Measurements from ENCODE around the gene NHLRC2. TPM values are rescaled to one million over a fixed set of nuclear protein-coding genes. Genes with fewer than 3 reads are reported as not detected.

Gene NHLRC2
- total RNA-seq, 1 donor, result 18.6 TPM

GRCh38 chr10:113875212-113875611 is 20.8 kb downstream of the NHLRC2 start:
- no peak overlapping the region for H3K4me3 ChIP-seq (ENCODE audit: low read depth, low read length)
- no peak for DNase-seq (ENCODE audit: low read depth)
- TF ChIP-seq CTCF (IDR thresholded peaks at IDR 0.05; ENCODE audit: insufficient read depth, low read depth, low read length), result no peak

GRCh38 chr10:113876461-113876860 is 22.0 kb downstream of the NHLRC2 start:
- no peak overlapping the region for H3K4me3 ChIP-seq (ENCODE audit: low read depth, low read length)
- TF ChIP-seq CTCF (IDR thresholded peaks at IDR 0.05; ENCODE audit: insufficient read depth, low read depth, low read length), result no peak
- DNase-seq (ENCODE audit: low read depth), result no peak

- H3K4me3 ChIP-seq (ENCODE audit: low read depth, low read length), result no peak overlapping the region
- TF ChIP-seq CTCF (IDR thresholded peaks at IDR 0.05; ENCODE audit: insufficient read depth, low read depth, low read length), result no peak
- DNase-seq (ENCODE audit: low read depth), result no peak
These were observed 25.2 kb downstream of the NHLRC2 start for GRCh38 chr10:113879691-113880090.

- no peak overlapping the region for H3K4me3 ChIP-seq (ENCODE audit: low read depth, low read length)
- no peak for TF ChIP-seq CTCF (IDR thresholded peaks at IDR 0.05; ENCODE audit: insufficient read depth, low read depth, low read length)
- DNase-seq (ENCODE audit: low read depth), result no peak
These were observed 25.8 kb downstream of the NHLRC2 start for GRCh38 chr10:113880236-113880635.

- DNase-seq (ENCODE audit: low read depth), result no peak
- no peak for TF ChIP-seq CTCF (IDR thresholded peaks at IDR 0.05; ENCODE audit: insufficient read depth, low read depth, low read length)
- no peak overlapping the region for H3K4me3 ChIP-seq (ENCODE audit: low read depth, low read length)
These were observed 27.8 kb downstream of the NHLRC2 start for GRCh38 chr10:113882240-113882639.

GRCh38 chr10:113889911-113890310 is 35.5 kb downstream of the NHLRC2 start:
- no peak overlapping the region for H3K4me3 ChIP-seq (ENCODE audit: low read depth, low read length)
- TF ChIP-seq CTCF (IDR thresholded peaks at IDR 0.05; ENCODE audit: insufficient read depth, low read depth, low read length), result no peak
- no peak for DNase-seq (ENCODE audit: low read depth)

GRCh38 chr10:113890769-113891168 is 36.3 kb downstream of the NHLRC2 start:
- no peak for TF ChIP-seq CTCF (IDR thresholded peaks at IDR 0.05; ENCODE audit: insufficient read depth, low read depth, low read length)
- no peak for DNase-seq (ENCODE audit: low read depth)
- H3K4me3 ChIP-seq (ENCODE audit: low read depth, low read length), result no peak overlapping the region
